Activated T-helper 1 cell treated with Interleukin-2 at 50 U/mL for 16 hours (primary cell): ENCODE results near the gene AIFM1.
A peak's percentile ranks its signal among the peaks of the same experiment; 100 is the strongest.

ENCODE experiments used
- DNase-seq: peaks from one replicate; pipeline ENCODE4 v3.0.0-alpha.2; 2020; ENCODE audit warnings: low read depth

Gene AIFM1

DNA sequence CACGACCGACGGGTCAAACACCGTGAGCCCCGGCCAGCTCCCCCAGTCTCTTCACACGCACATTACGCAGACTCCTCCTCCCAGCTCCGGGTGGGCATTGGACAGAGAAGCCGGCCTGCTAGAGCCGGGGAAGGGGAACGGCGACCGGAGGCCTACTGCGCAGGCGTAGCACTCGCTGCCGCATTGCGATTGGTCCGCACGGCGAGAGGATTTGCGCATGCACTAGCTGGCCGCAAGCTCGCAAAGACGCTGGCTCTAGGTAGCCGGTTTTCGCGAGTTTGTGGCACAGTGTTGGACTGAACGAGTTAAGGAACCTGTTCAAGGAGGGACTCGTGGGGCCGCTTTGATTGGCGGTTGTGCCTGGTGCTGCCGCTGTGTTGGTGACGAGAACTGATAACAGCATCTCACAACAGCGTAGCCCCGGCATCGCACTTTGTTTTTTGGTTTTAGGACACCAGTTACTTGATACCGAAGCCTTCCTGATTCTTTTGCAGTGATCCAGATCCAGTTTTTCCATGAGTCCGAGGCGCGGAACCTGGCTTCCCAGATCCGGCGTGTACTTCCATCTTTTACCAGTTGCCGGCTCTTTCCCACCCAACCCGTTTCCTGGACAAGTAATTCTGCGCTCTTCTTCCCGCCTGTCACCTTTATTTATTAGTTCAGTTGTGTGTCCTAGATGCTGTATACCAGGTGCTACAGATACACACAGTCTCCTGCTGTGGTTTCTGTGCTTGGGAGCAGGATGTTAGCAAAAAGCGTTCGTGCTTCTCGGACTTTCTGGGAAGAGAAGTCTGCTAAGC lies at the start of gene AIFM1:
TSS of gene AIFM1 (minus strand) at position 139 of the 800 bp plus-strand sequence. CDS start 185 bp downstream, outside the sequence.
- DNase-seq = peak; percentile 73

DNA sequence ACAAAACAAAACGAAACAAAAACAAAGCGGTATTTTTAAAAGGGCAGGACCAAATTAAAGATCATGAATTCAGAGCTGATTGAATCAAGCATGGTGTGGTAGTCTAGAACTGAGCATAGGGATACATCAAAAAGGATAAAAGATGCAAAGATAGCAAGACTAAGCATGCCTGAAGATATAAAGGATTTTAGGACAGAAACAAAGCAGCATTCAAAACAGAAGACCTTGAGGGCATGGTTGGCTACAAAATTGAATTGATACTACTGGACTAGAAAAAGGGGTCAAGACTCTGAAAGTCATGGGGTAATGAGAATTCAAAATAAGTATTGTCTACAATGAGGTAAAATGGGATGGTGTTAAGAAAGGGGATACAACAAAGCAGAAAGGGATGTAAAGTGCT lies 47.7 kb upstream of the AIFM1 start:
- DNase-seq = no peak

DNA sequence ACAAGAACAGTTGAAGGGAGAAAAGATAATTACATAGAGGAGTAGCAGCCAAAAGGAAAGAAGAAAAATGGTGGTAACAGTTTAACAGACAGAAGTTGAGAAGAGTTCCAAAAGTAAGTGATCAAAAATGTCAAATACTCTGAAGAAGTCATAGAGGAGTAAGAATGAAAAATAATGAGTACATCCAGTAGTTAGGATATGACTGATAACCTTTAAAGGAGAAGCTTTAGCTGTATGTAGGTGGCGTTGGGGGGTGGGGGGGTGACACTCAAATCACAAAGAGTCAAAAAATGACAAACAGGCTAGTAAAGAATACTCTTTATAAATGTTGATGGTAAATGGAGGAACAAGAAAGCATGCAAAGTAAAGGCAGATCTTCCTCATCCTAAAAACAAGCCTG lies 46.7 kb upstream of the AIFM1 start:
- DNase-seq = no peak

DNA sequence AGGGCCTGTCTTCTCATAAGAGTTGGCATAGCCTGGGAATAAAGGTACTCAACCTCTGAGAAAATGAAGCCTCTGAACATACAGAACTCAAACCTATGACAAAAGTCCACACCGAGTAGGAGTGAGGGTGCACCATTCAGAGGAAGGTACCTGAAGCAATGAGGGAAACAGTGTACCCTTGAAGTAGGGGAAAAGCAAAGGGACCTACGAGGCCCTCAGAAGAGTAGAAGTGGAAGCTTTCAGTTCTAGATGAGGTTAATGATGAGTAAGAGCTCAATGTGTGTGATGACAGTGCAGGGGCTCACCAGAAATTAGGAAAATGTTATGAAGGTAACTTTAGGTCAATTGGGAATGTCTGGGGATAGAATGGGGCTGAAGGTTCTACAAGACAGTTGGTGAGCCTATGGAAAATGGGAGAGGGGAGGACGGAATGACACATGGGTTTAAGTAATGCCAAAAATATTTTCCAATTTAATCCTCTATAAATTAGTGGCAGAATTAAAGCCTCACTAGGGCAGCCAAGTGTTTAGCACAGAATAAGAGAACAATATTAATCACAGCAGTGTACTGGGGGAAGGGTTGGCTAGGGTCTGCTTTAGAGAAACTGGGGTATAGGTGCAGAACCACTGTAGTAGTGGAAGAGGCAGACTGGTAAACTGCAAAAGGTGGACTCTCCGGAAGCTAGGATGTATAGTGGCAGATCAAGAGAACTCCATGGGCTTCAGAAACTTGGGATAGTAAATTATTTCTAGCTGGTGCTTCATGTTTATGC lies 46.0 kb upstream of the AIFM1 start:
- DNase-seq = no peak

DNA sequence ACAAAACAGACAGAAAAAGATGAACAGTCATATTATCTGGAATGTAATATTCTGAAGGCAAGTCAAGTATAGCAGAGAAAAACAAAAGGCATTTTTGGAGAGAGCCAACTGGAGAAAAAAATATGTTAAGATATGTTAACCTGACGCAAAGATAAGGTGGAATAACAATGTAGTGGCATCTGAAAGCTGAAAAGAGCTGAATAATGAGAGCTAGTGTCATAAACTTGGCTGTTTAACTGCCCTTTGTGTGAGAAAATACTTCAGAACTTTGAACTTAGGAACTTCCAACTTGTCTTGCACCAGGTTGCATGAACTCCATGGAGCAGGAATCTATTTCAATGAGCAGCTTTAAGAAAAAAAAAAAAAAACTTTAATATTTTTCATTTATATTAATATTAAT lies 39.0 kb upstream of the AIFM1 start:
- DNase-seq = no peak

DNA sequence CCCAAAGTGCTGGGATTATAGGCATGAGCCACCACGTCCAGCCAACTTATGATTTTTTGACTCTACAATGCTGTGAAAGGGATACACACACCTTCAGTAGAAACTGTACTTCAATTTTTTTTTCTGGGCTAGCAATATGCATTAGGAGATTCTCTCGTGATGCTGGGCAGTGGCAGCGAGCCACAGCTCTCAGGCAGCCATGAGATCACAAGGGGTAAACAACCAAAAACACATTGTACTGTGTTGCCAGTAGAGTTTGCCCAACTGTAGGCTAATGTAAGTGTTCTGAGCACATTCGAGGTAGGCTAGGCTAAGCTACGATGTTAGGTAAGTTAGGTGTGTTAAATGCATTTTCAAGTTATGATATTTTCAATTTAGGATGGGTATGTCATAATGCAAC lies 31.8 kb upstream of the AIFM1 start:
- DNase-seq = no peak

DNA sequence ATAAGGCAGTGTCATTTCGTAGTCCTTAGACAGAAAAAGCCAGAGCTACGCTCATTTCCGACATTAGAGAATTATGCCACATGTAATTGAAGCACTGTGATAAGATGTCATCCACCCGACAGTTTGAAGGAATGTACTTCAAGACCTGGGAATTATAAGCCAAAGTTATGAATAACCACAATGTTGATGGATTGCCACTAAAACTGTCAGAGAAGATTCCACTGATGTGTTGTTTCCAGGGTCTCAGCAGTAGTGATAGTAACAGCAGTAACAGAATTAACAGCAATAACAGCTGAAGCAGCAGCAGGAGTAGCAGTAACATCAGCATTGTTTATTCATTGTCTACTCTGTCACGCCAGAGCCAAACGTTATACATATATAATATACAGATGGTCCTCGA lies 30.8 kb upstream of the AIFM1 start:
- no peak for DNase-seq

DNA sequence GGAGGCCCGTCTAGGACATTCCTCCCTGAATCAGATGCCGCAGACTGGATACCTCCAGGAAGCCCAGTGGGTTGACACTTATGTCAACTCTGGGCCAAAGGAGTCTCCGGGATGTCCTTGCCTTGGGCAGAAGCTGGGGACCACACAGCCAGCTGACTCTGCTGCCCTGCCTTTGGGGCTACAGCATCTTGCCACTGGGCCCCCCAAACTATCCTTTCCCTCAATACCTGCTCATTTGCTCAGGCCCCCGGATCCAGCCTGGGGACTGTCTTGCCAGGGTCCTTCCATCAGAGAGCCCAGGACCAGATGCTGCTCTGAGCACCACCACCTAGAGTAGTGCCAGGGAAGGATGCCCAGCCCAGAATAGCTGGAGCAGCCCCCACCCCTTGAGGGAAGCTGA lies 25.2 kb upstream of the AIFM1 start:
- no peak for DNase-seq

DNA sequence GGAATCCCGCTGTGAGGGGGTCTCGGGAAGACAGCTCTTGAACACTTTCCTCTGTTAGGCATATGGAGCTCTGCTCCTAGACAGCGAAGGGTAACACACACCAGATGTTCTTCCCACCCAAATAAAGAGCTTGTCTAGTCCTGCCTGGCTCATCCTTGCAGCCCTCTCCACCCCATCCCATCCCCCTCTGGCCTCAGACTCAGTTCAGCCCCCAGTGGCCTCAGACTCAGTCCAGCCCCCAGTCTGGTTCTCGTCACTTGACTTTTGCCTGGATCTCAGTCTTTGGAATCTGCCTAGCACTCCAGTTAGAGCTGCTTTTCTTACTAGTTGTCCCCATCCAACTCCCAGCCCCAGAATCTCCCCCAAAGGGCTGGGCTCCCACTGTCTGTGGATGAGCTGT lies 21.0 kb upstream of the AIFM1 start:
- DNase-seq = no peak

DNA sequence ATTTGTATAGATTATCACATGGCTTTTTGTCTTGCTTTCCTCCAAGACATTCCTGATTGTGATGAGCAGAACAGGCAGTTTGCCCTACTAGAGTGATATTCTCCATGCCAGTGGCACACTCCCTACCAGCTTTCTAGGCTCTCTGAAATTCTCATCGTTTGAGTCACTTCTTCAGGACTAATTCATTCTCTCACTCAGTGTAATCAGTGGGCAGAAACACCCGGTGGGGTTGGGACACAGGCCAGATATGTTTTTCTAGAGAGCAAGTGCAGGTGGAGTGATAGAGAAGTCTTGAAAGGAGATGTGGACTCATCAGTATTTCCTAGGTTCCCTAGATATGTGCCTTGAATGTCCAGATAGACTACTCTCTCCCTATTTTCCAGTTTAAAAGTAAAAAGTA lies 19.2 kb upstream of the AIFM1 start:
- DNase-seq = no peak

DNA sequence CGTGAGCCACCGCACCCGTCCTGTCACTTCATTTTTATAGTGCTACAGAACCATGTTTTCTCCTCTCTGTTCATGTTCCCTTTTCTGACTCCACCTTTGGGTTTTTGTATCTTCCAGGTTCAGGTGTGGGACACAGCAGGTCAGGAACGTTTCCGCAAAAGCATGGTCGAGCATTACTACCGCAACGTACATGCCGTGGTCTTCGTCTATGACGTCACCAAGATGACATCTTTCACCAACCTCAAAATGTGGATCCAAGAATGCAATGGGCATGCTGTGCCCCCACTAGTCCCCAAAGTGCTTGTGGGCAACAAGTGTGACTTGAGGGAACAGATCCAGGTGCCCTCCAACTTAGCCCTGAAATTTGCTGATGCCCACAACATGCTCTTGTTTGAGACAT lies 18.5 kb upstream of the AIFM1 start:
- DNase-seq = no peak

DNA sequence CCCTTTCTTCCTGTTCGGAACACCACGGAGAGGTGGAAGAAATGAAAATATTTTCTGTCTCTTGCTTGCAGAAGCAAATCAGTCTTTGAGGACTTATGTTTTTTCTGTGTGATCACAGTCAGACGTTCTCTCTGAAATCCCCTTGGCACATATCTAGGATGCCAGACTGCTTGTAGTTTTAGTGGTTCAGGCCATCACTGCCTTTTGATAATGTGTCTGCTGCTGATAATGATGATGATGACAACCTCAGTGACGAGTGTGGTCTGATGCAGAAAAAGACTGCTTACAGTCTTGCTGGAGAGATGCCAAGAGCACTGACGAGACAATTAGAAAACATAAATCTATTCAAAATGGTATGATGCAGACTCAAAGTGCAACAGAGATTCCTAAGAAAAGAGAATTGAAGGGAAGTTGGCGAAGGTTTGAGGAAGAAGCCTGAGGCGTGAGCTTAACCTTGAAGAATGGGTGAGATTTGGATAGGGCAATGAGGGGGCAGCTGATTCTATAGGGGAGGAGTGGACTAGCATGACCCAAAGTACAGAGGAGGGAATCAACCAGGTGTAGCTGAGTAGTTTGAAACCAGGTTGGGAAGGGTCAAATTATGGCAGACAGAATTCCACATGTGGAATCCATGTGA lies 14.1 kb upstream of the AIFM1 start:
- DNase-seq = no peak

DNA sequence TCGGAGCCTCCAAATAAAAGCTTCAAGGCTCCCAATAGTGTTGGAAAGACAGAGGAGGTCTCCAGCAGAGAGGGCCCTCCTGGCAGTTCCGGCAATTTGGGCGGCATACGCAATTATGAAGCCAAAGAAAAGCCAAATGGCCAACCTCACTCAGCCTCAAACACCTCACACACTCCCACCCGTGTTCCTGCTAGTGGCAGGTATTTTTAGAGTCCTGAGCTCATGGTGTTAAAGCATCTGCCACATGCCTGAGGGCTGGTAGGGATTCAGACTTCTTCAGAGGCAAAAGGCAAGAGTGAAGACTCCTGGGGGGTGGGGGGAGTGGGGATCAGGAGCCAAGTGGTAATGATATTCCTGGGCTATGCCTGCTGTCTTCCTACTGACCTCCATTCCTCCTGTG lies 13.5 kb upstream of the AIFM1 start:
- no peak for DNase-seq

DNA sequence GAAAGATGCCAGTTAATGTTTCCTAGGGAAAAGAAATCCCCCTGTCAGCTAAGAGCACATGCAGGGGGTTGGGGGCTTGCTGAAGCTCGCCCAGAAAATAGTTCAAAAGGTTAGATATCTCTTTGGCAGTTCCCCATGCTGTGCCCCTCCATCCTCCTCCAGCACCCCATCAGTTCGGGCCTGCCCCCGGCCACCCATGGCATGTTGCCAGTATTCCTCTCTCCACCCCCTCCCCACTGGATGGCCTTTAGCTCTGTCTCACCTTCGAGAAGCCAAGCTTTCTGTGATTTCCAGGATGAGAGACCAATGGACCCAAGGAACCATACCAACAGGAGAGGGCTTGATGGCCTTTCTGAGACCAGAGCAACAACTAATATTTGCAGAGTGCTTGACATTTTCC lies 11.3 kb upstream of the AIFM1 start:
- no peak for DNase-seq

DNA sequence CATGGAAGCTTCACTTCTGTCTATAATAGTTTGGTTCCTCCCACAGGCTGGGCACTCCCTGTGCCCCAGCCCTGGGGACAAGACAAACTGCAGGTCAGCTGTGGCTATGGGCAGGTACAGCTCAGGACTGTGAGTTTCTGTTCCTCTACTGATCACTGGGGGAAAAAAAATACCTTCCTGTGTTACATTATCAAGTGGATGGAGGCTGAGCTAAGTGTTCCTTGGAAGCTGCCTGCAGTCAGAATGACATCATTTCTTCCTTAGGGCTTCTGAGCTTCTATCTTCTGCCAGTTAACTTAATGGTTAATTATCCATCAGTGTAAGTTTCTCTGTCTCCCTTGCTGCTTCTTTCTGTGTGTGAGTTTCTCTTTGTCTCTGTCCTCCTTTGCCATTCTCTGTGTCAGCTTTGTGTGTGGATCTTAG lies 10.7 kb upstream of the AIFM1 start:
- DNase-seq = no peak

DNA sequence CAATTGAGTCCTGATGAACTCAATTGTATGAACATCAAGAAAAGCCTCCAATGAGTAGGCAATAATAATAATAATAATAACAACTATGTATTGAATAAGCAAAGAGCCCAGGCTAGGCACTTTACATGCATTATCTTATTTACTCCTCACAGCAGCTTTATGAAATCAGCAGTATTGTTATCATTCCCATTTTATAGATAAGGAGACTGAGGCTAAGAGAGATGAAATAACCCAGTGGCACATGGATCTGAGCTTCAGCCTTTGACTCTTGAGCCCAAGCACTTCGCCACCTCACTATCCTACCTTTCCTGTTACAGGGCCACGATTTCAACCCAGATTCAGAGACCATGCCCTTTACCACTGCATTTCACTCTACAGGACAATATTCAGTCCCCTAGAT lies 9.3 kb upstream of the AIFM1 start:
- DNase-seq = no peak

DNA sequence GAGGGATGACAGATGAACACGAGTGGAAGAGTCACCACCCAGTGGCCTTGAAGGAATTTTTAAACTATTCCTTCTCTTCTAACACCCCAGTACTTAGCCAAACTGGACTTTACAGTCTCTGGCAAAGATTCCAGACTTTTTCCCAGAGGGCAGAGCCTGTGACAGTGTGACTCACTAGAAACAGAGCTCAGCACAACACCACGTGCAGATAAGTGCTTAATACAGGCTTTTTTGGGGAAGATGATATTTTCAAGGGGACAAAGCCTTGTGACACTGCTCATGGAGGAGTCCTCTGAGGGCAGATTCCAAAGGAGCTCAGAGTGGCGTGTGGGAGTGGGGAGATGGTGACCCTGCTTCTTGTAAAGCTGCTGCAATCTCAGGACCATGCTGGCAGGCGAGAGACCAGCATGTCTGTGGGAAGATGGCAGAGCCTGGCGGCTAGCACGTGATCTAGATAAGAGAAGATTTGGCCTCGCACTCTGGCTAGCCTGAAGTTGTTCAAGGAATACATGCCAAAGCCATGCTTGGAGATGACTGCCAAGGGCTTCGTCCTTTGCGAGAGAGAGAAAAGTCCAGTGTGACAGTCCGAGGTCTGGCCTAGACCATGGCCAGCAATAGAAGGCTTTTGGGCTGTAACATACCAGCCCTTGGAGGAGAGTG lies 8.5 kb upstream of the AIFM1 start:
- no peak for DNase-seq

DNA sequence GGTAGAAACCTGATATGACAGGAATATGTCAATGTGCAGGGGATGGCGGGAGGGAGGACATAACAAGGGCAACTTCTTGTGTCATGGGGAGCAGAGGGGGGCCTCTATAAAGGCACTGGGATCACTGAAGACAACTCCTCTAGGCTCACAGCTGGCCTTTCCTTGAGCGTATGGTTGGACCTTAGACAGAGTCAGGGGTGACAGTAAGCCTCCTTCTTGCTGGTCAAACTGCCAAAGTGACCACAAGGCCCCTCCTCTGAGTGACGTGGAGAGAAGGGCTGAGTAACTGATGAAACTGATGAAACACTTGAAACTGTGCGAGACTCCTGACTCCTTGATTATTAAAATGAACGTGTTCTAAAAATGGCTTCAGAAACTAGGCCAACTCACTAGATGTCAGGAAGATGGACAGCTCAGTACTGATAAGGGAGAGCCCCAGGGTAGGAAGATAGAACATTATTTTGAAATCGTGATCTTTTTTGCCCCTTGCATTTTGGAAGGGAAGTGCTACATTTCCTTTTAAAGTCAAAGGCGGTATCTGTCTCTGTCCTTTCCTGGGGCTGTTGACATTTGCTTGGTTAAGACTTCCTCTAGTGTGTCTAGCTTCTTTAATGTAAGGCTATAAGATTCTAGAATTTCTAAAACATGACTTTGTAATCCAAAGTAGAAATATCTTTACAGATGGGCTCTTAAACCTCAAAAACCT lies 7.7 kb upstream of the AIFM1 start:
- DNase-seq = no peak

DNA sequence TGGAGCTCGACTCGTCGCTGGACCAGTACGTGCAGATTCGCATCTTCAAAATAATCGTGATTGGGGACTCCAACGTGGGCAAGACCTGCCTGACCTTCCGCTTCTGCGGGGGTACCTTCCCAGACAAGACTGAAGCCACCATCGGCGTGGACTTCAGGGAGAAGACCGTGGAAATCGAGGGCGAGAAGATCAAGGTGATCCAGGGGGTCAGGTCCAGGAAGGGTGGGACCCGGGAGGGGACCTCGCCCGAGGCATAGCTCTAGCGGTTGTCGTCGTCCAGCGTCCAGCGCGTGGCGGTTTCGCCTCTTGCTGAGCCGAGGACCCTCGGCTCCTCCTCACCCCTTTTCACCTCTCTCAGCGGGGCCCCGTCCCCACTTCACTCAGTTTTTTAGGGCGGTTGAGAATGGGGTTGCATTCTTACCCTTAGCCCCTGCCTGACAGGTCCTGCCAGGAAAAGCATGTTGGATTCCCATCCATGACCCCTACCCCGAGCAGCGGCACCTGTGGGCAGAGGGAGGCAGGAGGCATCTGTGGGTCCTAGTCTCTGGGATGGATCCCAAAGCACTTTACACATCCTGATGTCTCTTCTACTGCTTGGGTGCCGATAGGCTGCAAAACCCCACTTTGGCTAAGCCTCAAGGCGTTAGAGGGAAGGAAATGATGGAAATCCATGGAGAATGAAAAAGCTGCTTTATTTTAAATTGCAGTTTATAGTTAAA lies 6.6 kb upstream of the AIFM1 start:
- DNase-seq = no peak

DNA sequence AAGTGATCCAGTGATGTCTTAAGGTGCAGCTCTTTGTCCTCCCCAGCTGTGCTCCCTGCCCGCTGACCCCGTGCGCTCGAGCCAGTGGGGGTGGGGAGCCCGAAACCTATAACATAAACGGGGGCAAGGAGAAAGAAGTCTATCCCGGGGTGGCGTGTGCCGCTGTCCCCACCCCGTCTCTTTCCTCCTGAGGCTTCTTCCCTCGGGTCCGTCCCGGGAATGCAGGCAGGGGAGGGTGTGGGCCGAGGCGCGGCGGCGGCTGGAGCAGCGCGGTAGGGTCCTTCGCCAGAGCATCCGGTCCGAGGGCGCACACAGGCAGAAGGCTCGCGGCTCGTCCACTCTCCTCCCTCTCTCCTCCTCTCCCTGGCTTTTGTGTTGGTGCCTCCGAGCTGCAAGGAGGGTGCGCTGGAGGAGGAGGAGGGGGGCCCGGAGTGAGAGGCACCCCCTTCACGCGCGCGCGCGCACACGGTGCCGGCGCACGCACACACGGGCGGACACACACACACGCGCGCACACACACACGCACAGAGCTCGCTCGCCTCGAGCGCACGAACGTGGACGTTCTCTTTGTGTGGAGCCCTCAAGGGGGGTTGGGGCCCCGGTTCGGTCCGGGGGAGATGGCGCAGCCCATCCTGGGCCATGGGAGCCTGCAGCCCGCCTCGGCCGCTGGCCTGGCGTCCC lies 5.9 kb upstream of the AIFM1 start, which contains the start of gene RAB33A:
TSS of gene RAB33A (plus strand) at position 517 of the 681 bp plus-strand sequence. CDS start at position 618, 101 bp downstream.
- DNase-seq = peak; percentile 28
